HPDE6-E6E7 (cell line): ENCODE measurements around the gene GH2.
"Not testable (repeated sequence)": the region's sequence is repeated elsewhere in the genome, so short reads cannot be mapped to it uniquely, and the experiment has no call there.

Experiments
- DNase-seq: peaks from one replicate; pipeline ENCODE4 v3.0.0; 2011; ENCODE audit warnings: missing footprints; ENCODE audit errors: extremely low spot score

Gene GH2

GRCh38 chr17:63874061-63874626 lies 7.6 kb downstream of the GH2 start:
- not testable (repeated sequence) for DNase-seq

- DNase-seq = not testable (repeated sequence)
Measured at GRCh38 chr17:63873577-63873976, 8.2 kb downstream of the GH2 start, which contains the start of gene CSH2. TSS of gene CSH2 (minus strand) at chr17:63873677. CDS start at chr17:63873614, 63 bp downstream.

GRCh38 chr17:63871646-63872365 lies 9.9 kb downstream of the GH2 start:
- DNase-seq = not testable (repeated sequence)

- not testable (repeated sequence) for DNase-seq
Measured at GRCh38 chr17:63870292-63870665, 11.5 kb downstream of the GH2 start.

GRCh38 chr17:63869491-63870291 lies 12.1 kb downstream of the GH2 start:
- DNase-seq = not testable (repeated sequence)

- not testable (repeated sequence) for DNase-seq
Measured at GRCh38 chr17:63866625-63867024, 15.1 kb downstream of the GH2 start.

GRCh38 chr17:63859257-63859656 lies 22.5 kb downstream of the GH2 start:
- no peak for DNase-seq

GRCh38 chr17:63856425-63856824 lies 25.3 kb downstream of the GH2 start:
- not testable (repeated sequence) for DNase-seq

GRCh38 chr17:63855185-63855584 lies 26.6 kb downstream of the GH2 start:
- no peak for DNase-seq

GRCh38 chr17:63854709-63855108 lies 27.0 kb downstream of the GH2 start:
- DNase-seq = no peak

- no peak for DNase-seq
Measured at GRCh38 chr17:63853260-63853659, 28.5 kb downstream of the GH2 start.

- no peak for DNase-seq
Measured at GRCh38 chr17:63850401-63850800, 31.3 kb downstream of the GH2 start.

GRCh38 chr17:63848834-63849689 lies 32.7 kb downstream of the GH2 start:
- peak; percentile 96 for DNase-seq

- no peak for DNase-seq
Measured at GRCh38 chr17:63847525-63848249, 34.1 kb downstream of the GH2 start.

GRCh38 chr17:63845509-63845908 lies 36.2 kb downstream of the GH2 start:
- DNase-seq = no peak

- no peak for DNase-seq
Measured at GRCh38 chr17:63843910-63844677, 37.6 kb downstream of the GH2 start.

GRCh38 chr17:63843387-63843888 lies 38.3 kb downstream of the GH2 start:
- DNase-seq = not testable (repeated sequence)

- peak; percentile 94 for DNase-seq
Measured at GRCh38 chr17:63842540-63843386, 39.0 kb downstream of the GH2 start, which contains the start of gene SMARCD2. TSS of gene SMARCD2 (minus strand) at chr17:63842685. CDS start at chr17:63842674, 11 bp downstream.

GRCh38 chr17:63842173-63842539 lies 39.6 kb downstream of the GH2 start:
- no peak for DNase-seq
